MCF 10A (cell line): ENCODE results near the gene SPATA13. TPM values are rescaled to one million over a fixed set of nuclear protein-coding genes. Genes with fewer than 3 reads are reported as not detected.

Experiments
- BruUV-seq: library from RNA; stranded (reverse); fragments of 400-500 nt; replicated peaks from 2 replicates; lab custom pipeline; 2021; lab: Mats Ljungman, UMichigan
- CTCF ChIA-PET: fragments of 300-600 bp; sonication (Branson Sonifier 250); formaldehyde crosslinking; extraction: SDS; loops from one replicate; lab custom pipeline; 2021; ENCODE audit warnings: antibody characterized with exemption, inconsistent platforms; lab: Yijun Ruan, JAX
- POLR2A ChIA-PET: fragments of 300-600, 350-650 bp; sonication (Branson Sonifier 250); formaldehyde crosslinking; extraction: SDS; loops from one replicate; lab custom pipeline; 2020; ENCODE audit warnings: antibody characterized with exemption, inconsistent platforms; lab: Yijun Ruan, JAX
- DNase-seq: peaks from one replicate; pipeline ENCODE4 v3.0.0-alpha.2; 2018; ENCODE audit not compliant: unreplicated experiment
- H3K27ac Mint-ChIP-seq: one replicate; pipeline ENCODE4 v1.8.0; 2022; ENCODE audit warnings: mild to moderate bottlenecking, low read depth, mixed read lengths; ENCODE audit not compliant: unreplicated experiment
- H3K27me3 Mint-ChIP-seq: one replicate; pipeline ENCODE4 v1.8.0; 2022; ENCODE audit warnings: mixed read lengths; ENCODE audit not compliant: insufficient read depth, unreplicated experiment
- H3K36me3 Mint-ChIP-seq: one replicate; pipeline ENCODE4 v1.8.0; 2022; ENCODE audit warnings: mild to moderate bottlenecking, moderate library complexity, mixed read lengths; ENCODE audit not compliant: insufficient read depth, unreplicated experiment
- H3K4me1 Mint-ChIP-seq: one replicate; pipeline ENCODE4 v1.8.0; 2022; ENCODE audit warnings: mixed read lengths; ENCODE audit not compliant: insufficient read depth, unreplicated experiment
- H3K4me3 Mint-ChIP-seq: one replicate; pipeline ENCODE4 v1.8.0; 2022; ENCODE audit warnings: mild to moderate bottlenecking, moderate library complexity, mixed read lengths; ENCODE audit not compliant: unreplicated experiment
- H3K9me3 Mint-ChIP-seq: one replicate; pipeline ENCODE4 v1.8.0; 2022; ENCODE audit warnings: mixed read lengths; ENCODE audit not compliant: unreplicated experiment
- intact Hi-C: fragments of 100-400 bp; cut with micrococcal nuclease; formaldehyde crosslinking; loops from 2 replicates; pipeline ENCODE4 v1.14.1; 2022
- total RNA-seq: library from RNA; stranded (reverse); gene quantifications from 2 replicates; pipeline ENCODE4 v1.2.3, GENCODE V29; 2022
- TF ChIP-seq, protein P1 (sequence below): fragments of 200-600 bp; IDR thresholded peaks from one replicate; pipeline ENCODE4 v1.8.0; 2022; ENCODE audit warnings: antibody characterized with exemption, mild to moderate bottlenecking; ENCODE audit not compliant: unreplicated experiment

Gene SPATA13
- total RNA-seq, 1 experiment from 2014 or later = 2.2 TPM

GRCh38 chr13:24145674-24146073 lies 14.8 kb upstream of the SPATA13 start:
- Mint-ChIP-seq H3K27me3 (no peaks in the 10 kb centered on the region), H3K27ac (no peak overlapping the region), H3K4me1 (peaks cover 15% of the 10 kb centered on the region), H3K4me3 (no peak overlapping the region), H3K36me3 (no peaks in the 10 kb centered on the region), H3K9me3 (no peaks in the 10 kb centered on the region)
- BruUV-seq = no TSS peak
- TF ChIP-seq, protein P1, sequence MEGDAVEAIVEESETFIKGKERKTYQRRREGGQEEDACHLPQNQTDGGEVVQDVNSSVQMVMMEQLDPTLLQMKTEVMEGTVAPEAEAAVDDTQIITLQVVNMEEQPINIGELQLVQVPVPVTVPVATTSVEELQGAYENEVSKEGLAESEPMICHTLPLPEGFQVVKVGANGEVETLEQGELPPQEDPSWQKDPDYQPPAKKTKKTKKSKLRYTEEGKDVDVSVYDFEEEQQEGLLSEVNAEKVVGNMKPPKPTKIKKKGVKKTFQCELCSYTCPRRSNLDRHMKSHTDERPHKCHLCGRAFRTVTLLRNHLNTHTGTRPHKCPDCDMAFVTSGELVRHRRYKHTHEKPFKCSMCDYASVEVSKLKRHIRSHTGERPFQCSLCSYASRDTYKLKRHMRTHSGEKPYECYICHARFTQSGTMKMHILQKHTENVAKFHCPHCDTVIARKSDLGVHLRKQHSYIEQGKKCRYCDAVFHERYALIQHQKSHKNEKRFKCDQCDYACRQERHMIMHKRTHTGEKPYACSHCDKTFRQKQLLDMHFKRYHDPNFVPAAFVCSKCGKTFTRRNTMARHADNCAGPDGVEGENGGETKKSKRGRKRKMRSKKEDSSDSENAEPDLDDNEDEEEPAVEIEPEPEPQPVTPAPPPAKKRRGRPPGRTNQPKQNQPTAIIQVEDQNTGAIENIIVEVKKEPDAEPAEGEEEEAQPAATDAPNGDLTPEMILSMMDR = no peak
- POLR2A ChIA-PET = no interaction called here
- CTCF ChIA-PET = no interaction called here
- intact Hi-C loops = loop anchor here (5.0 kb wide), 1 partner anchor 93 kb away; no protein-coding TSS in a partner anchor
- no peak for DNase-seq

- TF ChIP-seq, protein P1 = no peak
- Mint-ChIP-seq H3K9me3 (no peaks in the 10 kb centered on the region), H3K4me1 (peaks cover 15% of the 10 kb centered on the region), H3K27me3 (no peaks in the 10 kb centered on the region), H3K4me3 (no peak overlapping the region), H3K27ac (no peak overlapping the region), H3K36me3 (no peaks in the 10 kb centered on the region)
- CTCF ChIA-PET = no interaction called here
- POLR2A ChIA-PET = no interaction called here
- intact Hi-C loops = loop anchor here (5.0 kb wide), 1 partner anchor 95 kb away; no protein-coding TSS in a partner anchor
- no peak for DNase-seq
- no TSS peak for BruUV-seq
These were observed 13.5 kb upstream of the SPATA13 start for GRCh38 chr13:24146961-24147569.

GRCh38 chr13:24147570-24147963 lies 13.0 kb upstream of the SPATA13 start:
- CTCF ChIA-PET = no interaction called here
- H3K4me1 Mint-ChIP-seq = peaks cover 15% of the 10 kb centered on the region
- intact Hi-C loops = loop anchor here (5.0 kb wide), 1 partner anchor 95 kb away; no protein-coding TSS in a partner anchor
- no peak overlapping the region for H3K27ac Mint-ChIP-seq
- H3K4me3 Mint-ChIP-seq = no peak overlapping the region
- no peaks in the 10 kb centered on the region for H3K9me3 Mint-ChIP-seq
- BruUV-seq = no TSS peak
- H3K36me3 Mint-ChIP-seq = no peaks in the 10 kb centered on the region
- POLR2A ChIA-PET = no interaction called here
- no peak for DNase-seq
- TF ChIP-seq, protein P1 = no peak
- H3K27me3 Mint-ChIP-seq = no peaks in the 10 kb centered on the region

- BruUV-seq = no TSS peak
- CTCF ChIA-PET = no interaction called here
- intact Hi-C loops = loop anchor here (5.0 kb wide), 1 partner anchor 96 kb away; no protein-coding TSS in a partner anchor
These were observed 11.9 kb upstream of the SPATA13 start for GRCh38 chr13:24148414-24149235.

More at GRCh38 chr13:24148414-24149235, 11.9 kb upstream of the SPATA13 start:
- Mint-ChIP-seq H3K4me3 (peak overlapping the region; percentile 9), H3K4me1 (peaks cover 15% of the 10 kb centered on the region), H3K27ac (peak overlapping the region; percentile 86), H3K27me3 (no peaks in the 10 kb centered on the region), H3K36me3 (no peaks in the 10 kb centered on the region), H3K9me3 (no peaks in the 10 kb centered on the region)
- peak; percentile 86 for DNase-seq
- TF ChIP-seq, protein P1 = no peak
- POLR2A ChIA-PET = interaction anchor here (1.3 kb wide), 1 partner anchor 17 kb away, joined by 3 read pairs; no protein-coding TSS in a partner anchor
